ENCODE measurements around the gene GRAMD1B.

DNA sequence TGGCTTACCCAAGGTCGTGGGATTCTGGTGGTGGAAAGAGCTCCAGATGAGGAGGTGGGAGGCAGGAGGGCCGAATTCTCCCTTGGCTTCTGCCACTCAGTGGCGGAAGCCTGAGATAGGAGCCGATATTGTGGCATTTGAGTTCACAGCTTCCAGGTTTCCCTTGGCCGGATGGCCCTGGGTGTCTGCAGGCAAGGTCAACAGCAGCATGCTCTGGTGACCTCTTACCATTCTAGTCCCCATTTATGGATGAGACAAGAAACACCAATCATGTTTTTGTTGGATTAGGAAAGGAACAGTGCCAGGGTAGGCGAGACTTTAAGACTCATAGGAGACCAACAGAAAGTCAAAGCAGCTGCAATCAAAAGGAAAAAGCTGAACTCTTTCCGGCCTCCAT, 89.7 kb downstream of the GRAMD1B start:
- TF ChIP-seq, protein P1, sequence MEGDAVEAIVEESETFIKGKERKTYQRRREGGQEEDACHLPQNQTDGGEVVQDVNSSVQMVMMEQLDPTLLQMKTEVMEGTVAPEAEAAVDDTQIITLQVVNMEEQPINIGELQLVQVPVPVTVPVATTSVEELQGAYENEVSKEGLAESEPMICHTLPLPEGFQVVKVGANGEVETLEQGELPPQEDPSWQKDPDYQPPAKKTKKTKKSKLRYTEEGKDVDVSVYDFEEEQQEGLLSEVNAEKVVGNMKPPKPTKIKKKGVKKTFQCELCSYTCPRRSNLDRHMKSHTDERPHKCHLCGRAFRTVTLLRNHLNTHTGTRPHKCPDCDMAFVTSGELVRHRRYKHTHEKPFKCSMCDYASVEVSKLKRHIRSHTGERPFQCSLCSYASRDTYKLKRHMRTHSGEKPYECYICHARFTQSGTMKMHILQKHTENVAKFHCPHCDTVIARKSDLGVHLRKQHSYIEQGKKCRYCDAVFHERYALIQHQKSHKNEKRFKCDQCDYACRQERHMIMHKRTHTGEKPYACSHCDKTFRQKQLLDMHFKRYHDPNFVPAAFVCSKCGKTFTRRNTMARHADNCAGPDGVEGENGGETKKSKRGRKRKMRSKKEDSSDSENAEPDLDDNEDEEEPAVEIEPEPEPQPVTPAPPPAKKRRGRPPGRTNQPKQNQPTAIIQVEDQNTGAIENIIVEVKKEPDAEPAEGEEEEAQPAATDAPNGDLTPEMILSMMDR (IDR thresholded peaks at IDR 0.05): no peak
- TF ChIP-seq POLR2AphosphoS5 (IDR thresholded peaks at IDR 0.05): no peak
- no peak for TF ChIP-seq EP300 (IDR thresholded peaks at IDR 0.05)
